ENCODE data around the gene MPZL3. TPM values are rescaled to one million over a fixed set of nuclear protein-coding genes. Genes with fewer than 3 reads are reported as not detected.

The MPZL3 gene
- polyA plus RNA-seq, 1 of the 3 experiments (the other 2 are of a cell fraction) = 0.38 TPM

- peaks cover 28% of the 10 kb centered on the region; the same call in 1 of the 2 replicates for H3K27me3 ChIP-seq (ENCODE audit: insufficient read depth)
- H3K4me2 ChIP-seq = no peak overlapping the region
- no peak overlapping the region for H3K27ac ChIP-seq (ENCODE audit: low read depth in 2 of 2, low read length in 1 of 2)
- no peaks in the 10 kb centered on the region for H4K20me1 ChIP-seq (ENCODE audit: insufficient read depth)
- DNase-seq = no peak
- no peak overlapping the region for H2AFZ ChIP-seq (ENCODE audit: low read depth)
- 9% methylated on average over 4 of the region's 4 CpGs for WGBS (ENCODE audit: low lambda C conversion rate)
- H3F3A ChIP-seq (replicated peaks; ENCODE audit: insufficient read depth) = no peaks in the 10 kb centered on the region
- ChIA-PET POLR2A (no interaction called here), CTCF (interaction anchor here (1.1 kb wide), 1 partner anchor 96 kb away, joined by 3 read pairs; no protein-coding TSS in a partner anchor)
- no peak for TF ChIP-seq CHD2 (IDR thresholded peaks at IDR 0.05; ENCODE audit: low read length, partially characterized antibody)
- no peak for TF ChIP-seq FOXJ3 (CRISPR knock-in tag; IDR thresholded peaks at IDR 0.05)
- no peak for TF ChIP-seq USF2 (IDR thresholded peaks at IDR 0.05; ENCODE audit: borderline replicate concordance, low read depth, low read length)
- TF ChIP-seq FOXM1 (IDR thresholded peaks at IDR 0.05; ENCODE audit: low read depth) = no peak
- no peak for TF ChIP-seq RXRA (IDR thresholded peaks at IDR 0.05; ENCODE audit: borderline replicate concordance, low read depth)
- TF ChIP-seq ELF1 (IDR thresholded peaks at IDR 0.05) = no peak
- TF ChIP-seq IRF3 (IDR thresholded peaks at IDR 0.05; ENCODE audit: low read depth, low read length) = no peak
- H3K4me1 ChIP-seq (ENCODE audit: control insufficient read depth in 1 of 2, insufficient read depth in 2 of 2, low read depth in 1 of 2, low read length in 1 of 2) = no peaks in the 10 kb centered on the region
- no peaks in the 10 kb centered on the region for H3K9me3 ChIP-seq
- H3K9me2 ChIP-seq = no peaks in the 10 kb centered on the region
- H3K9ac ChIP-seq = no peak overlapping the region
- no peaks in the 10 kb centered on the region for H3K36me3 ChIP-seq (replicated peaks in 1 of 2; ENCODE audit: control insufficient read depth in 1 of 2, insufficient read depth in 2 of 2, low read length in 1 of 2)
- no peak overlapping the region for H3K4me3 ChIP-seq (ENCODE audit: low read depth in 2 of 2, low read length in 1 of 2)
- H3K79me2 ChIP-seq (ENCODE audit: insufficient read depth) = no peaks in the 10 kb centered on the region
Measured at GRCh38 chr11:118267486-118267885, 15.3 kb upstream of the MPZL3 start.

- H3K36me3 ChIP-seq (replicated peaks in 1 of 2; ENCODE audit: control insufficient read depth in 1 of 2, insufficient read depth in 2 of 2, low read length in 1 of 2) = no peaks in the 10 kb centered on the region
- no peak overlapping the region for H3K27ac ChIP-seq (ENCODE audit: low read depth in 2 of 2, low read length in 1 of 2)
- H4K20me1 ChIP-seq (ENCODE audit: insufficient read depth) = no peaks in the 10 kb centered on the region
- H3K79me2 ChIP-seq (ENCODE audit: insufficient read depth) = no peaks in the 10 kb centered on the region
- no peak overlapping the region for H3K9ac ChIP-seq
- H3K9me2 ChIP-seq = no peaks in the 10 kb centered on the region
- ChIA-PET POLR2A (no interaction called here), CTCF (interaction anchor here (1.1 kb wide), 1 partner anchor 94 kb away, joined by 3 read pairs; no protein-coding TSS in a partner anchor)
- H3K4me2 ChIP-seq = no peak overlapping the region
- no peak overlapping the region for H3K4me3 ChIP-seq (ENCODE audit: low read depth in 2 of 2, low read length in 1 of 2)
- no peaks in the 10 kb centered on the region for H3K4me1 ChIP-seq (ENCODE audit: control insufficient read depth in 1 of 2, insufficient read depth in 2 of 2, low read depth in 1 of 2, low read length in 1 of 2)
- 0% methylated on average over 1 of the region's 1 CpG for WGBS (ENCODE audit: low lambda C conversion rate)
- no peak for DNase-seq
- no peak overlapping the region for H2AFZ ChIP-seq (ENCODE audit: low read depth)
- H3K27me3 ChIP-seq (ENCODE audit: insufficient read depth) = peaks cover 28% of the 10 kb centered on the region; the same call in 1 of the 2 replicates
- H3K9me3 ChIP-seq = no peaks in the 10 kb centered on the region
- H3F3A ChIP-seq (replicated peaks; ENCODE audit: insufficient read depth) = no peaks in the 10 kb centered on the region
- no peak for TF ChIP-seq GABPA (IDR thresholded peaks at IDR 0.05; ENCODE audit: low read depth)
- TF ChIP-seq JUND (IDR thresholded peaks at IDR 0.05) = no peak
- TF ChIP-seq MAX (IDR thresholded peaks at IDR 0.05; ENCODE audit: low read depth) = no peak
- TF ChIP-seq RXRA (IDR thresholded peaks at IDR 0.05; ENCODE audit: borderline replicate concordance, low read depth) = no peak
- TF ChIP-seq TCF12 (IDR thresholded peaks at IDR 0.05) = no peak
- TF ChIP-seq EP300 (IDR thresholded peaks at IDR 0.05; ENCODE audit: borderline replicate concordance in 1 of 2, low read depth in 1 of 2, low read length in 1 of 2) = no peak
- TF ChIP-seq SMC3 (IDR thresholded peaks at IDR 0.05; ENCODE audit: low read depth, low read length) = no peak
- no peak for TF ChIP-seq EZH2phosphoT487 (IDR thresholded peaks at IDR 0.05; ENCODE audit: borderline replicate concordance, low read depth)
- no peak for TF ChIP-seq YY1 (IDR thresholded peaks at IDR 0.05; ENCODE audit: low read depth)
- TF ChIP-seq ELF1 (IDR thresholded peaks at IDR 0.05) = no peak
- TF ChIP-seq NFIC (IDR thresholded peaks at IDR 0.05; ENCODE audit: borderline replicate concordance) = no peak
- TF ChIP-seq MXI1 (IDR thresholded peaks at IDR 0.05; ENCODE audit: low read depth, low read length) = no peak
- no peak for TF ChIP-seq FOXJ3 (CRISPR knock-in tag; IDR thresholded peaks at IDR 0.05)
- TF ChIP-seq REST (IDR thresholded peaks at IDR 0.05; ENCODE audit: low read depth, low read length) = no peak
- TF ChIP-seq USF1 (IDR thresholded peaks at IDR 0.05; ENCODE audit: borderline replicate concordance, low read depth) = no peak
- no peak for TF ChIP-seq RFX5 (IDR thresholded peaks at IDR 0.05; ENCODE audit: low read length)
- TF ChIP-seq FOSL2 (IDR thresholded peaks at IDR 0.05; ENCODE audit: borderline replicate concordance, low read depth) = no peak
- TF ChIP-seq TEAD4 (IDR thresholded peaks at IDR 0.05; ENCODE audit: borderline replicate concordance, insufficient read depth) = no peak
- TF ChIP-seq MEF2A (IDR thresholded peaks at IDR 0.05; ENCODE audit: borderline replicate concordance, low read depth) = no peak
Measured at GRCh38 chr11:118265954-118266353, 13.8 kb upstream of the MPZL3 start.

All from SK-N-SH (cell line).